GM12891 (cell line): ENCODE measurements around the gene RAB26.
"Not testable (repeated sequence)": the region's sequence is repeated elsewhere in the genome, so short reads cannot be mapped to it uniquely, and the experiment has no call there.

Source experiments
- POLR2A ChIP-seq: IDR thresholded peaks from 2 replicates; pipeline ENCODE4 v1.6.1; 2011; ENCODE audit warnings: low read depth, low read length, control low read depth
- POLR2AphosphoS5 ChIP-seq: IDR thresholded peaks from 2 replicates; pipeline ENCODE4 v1.6.1; 2011; ENCODE audit warnings: low read depth, low read length, control low read depth
- TAF1 ChIP-seq: IDR thresholded peaks from 2 replicates; pipeline ENCODE4 v1.6.1; 2011; ENCODE audit warnings: low read depth, low read length, control low read depth

DNA sequence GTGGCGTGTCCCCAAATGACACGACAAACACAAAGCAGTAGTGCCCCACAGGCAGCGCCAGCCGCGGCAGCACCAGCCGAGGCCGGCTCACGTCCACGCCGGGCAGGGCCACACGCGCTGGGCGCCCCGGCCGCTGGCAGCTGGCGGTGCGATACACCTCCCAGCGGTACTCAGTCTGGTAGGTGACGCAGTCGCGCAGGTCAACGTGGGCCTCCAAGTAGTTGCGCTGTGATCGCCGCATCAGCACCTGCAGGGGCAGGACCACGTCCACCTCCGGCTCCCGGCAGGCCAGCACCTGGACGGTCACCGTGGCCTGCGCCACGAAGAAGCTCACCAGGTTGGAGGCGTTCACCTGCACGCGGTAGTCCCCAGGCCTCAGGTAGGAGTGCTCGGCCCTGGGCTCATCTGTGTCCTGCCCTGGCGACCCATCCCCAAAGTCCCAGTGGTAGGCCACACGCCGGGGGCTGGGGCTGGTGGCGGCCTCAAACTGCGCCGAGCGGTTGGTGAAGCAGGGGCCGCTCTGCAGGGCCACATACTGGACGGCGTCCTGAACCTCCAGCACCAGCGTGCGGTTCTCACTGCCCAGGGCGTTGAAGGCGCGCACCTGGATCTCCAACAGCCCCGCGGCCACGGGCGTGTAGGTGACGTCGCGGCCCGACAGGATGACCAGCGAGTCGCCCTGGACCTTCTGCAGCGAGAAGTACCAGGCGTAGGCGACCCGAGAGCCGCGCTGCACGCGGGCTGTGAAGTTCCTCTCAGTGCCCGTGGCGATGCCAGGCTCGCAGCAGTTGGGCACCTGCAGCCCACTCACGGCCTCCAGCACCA, 39.8 kb upstream of the RAB26 start:
- TF ChIP-seq POLR2A, POLR2AphosphoS5, TAF1: not testable (repeated sequence)
